KOPT-K1 (cell line): ENCODE measurements around the gene ARVCF.

Experiments
- H3K27ac ChIP-seq: fragments of 200-600 bp; sonication (generic); 2 replicates; pipeline ENCODE4 v1.5.1; 2016; ENCODE audit warnings: antibody characterized with exemption, mild to moderate bottlenecking, low read depth, low read length; ENCODE audit not compliant: poor library complexity, severe bottlenecking
- H3K36me3 ChIP-seq: fragments of 200-600 bp; sonication (generic); 2 replicates; pipeline ENCODE4 v1.5.1; 2017; ENCODE audit warnings: antibody characterized with exemption, mild to moderate bottlenecking, low read length, moderate library complexity; ENCODE audit not compliant: insufficient read depth
- H3K9me3 ChIP-seq: fragments of 200-600 bp; sonication (generic); 2 replicates; pipeline ENCODE4 v1.5.1; 2017; ENCODE audit warnings: antibody characterized with exemption, low read length, mild to moderate bottlenecking; ENCODE audit not compliant: insufficient read depth, poor library complexity, severe bottlenecking

Gene ARVCF

GRCh38 chr22:20056161-20056560, 39.5 kb upstream of the ARVCF start:
- no peaks in the 10 kb centered on the region for H3K9me3 ChIP-seq
- no peak overlapping the region for H3K27ac ChIP-seq
- peaks cover 44% of the 10 kb centered on the region; the same call in 1 of the 2 replicates for H3K36me3 ChIP-seq

- no peaks in the 10 kb centered on the region for H3K9me3 ChIP-seq
- H3K36me3 ChIP-seq = peaks cover 43% of the 10 kb centered on the region; the same call in 1 of the 2 replicates
- no peak overlapping the region for H3K27ac ChIP-seq
These were observed 39.0 kb upstream of the ARVCF start for GRCh38 chr22:20055654-20056053.

GRCh38 chr22:20055144-20055543, 38.5 kb upstream of the ARVCF start:
- Histone ChIP-seq H3K9me3 (no peaks in the 10 kb centered on the region), H3K27ac (no peak overlapping the region), H3K36me3 (peaks cover 43% of the 10 kb centered on the region; the same call in 1 of the 2 replicates)

DNA sequence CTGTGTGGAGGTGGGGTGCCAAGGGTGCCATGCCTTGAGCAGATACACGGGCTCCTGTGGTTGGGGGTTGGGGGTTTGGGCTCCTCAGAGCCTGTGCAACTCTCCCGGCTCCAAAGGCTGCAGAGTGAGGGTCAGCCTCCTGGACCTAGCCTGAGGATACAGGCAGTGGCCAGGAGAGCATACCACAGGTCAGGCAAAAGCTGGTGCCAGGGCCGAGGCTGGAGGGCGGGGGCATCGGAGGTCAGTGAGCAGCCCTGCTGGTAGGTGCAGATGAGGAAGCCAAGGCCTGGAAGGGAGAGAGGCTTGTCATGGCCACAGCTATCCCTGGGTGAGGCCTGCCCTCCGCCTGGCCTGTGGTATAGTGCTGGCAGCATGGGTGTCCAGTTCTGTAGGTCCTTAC, 37.9 kb upstream of the ARVCF start:
- Histone ChIP-seq H3K27ac (no peak overlapping the region), H3K9me3 (no peaks in the 10 kb centered on the region), H3K36me3 (peaks cover 43% of the 10 kb centered on the region; the same call in 1 of the 2 replicates)

- Histone ChIP-seq H3K27ac (no peak overlapping the region), H3K36me3 (peaks cover 45% of the 10 kb centered on the region; the same call in 1 of the 2 replicates), H3K9me3 (peaks cover under 1% of the 10 kb centered on the region)
These were observed 37.4 kb upstream of the ARVCF start for GRCh38 chr22:20054034-20054427.

DNA sequence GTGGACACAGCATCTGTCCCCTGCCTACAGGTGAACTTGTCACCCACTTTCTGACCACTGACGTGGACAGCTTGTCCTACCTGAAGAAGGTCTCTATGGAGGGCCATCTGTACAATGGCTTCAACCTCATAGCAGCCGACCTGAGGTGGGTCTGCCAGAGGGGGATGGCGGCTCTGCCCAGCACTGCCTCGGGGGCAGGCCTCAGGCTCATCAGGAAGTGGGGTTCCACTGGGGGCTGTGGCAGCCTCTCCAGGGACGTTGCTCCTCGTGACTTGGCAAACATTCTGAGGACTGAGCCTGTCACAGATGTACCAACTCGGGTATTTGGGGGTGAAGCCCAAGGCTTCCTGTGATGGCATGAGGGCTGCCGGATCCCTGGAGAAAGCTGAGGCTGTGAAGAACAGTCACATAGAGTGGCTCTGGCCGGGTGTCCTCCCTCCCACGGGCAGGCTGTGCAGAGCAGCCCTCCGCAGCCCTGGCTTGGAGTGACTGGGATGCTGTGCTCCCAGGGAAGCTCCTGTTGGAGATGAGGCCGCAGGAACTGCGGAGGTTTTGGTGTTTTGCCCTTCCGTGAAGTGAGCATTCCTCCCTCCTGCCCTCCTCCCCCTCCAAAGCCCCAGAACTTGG, 36.9 kb upstream of the ARVCF start:
- H3K9me3 ChIP-seq = peaks cover 5% of the 10 kb centered on the region
- H3K36me3 ChIP-seq = peaks cover 50% of the 10 kb centered on the region
- H3K27ac ChIP-seq = no peak overlapping the region

GRCh38 chr22:20052309-20053259, 36.0 kb upstream of the ARVCF start:
- H3K9me3 ChIP-seq = peaks cover 15% of the 10 kb centered on the region
- no peak overlapping the region for H3K27ac ChIP-seq
- H3K36me3 ChIP-seq = peaks cover 59% of the 10 kb centered on the region

- Histone ChIP-seq H3K9me3 (peaks cover 17% of the 10 kb centered on the region), H3K36me3 (peaks cover 63% of the 10 kb centered on the region), H3K27ac (no peak overlapping the region)
These were observed 35.3 kb upstream of the ARVCF start for GRCh38 chr22:20051927-20052308.

DNA sequence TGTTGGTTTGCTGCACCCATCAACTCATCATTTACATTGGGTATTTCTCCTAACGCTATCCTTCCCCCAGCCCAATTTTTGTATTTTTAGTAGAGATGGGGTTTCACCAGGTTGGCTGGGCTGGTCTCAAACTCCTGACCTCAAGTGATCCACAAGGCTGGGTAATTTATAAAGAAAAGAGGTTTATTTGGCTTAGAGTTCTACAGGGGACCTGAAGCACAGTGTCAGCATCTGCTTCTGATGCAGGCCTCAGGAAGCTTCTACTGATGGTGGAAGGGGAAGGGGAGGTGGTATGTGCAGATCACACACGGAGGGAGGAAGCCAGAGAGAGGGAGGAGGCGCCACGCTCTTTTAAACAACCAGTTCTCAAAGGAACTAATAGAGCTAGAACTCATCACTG, 30.1 kb upstream of the ARVCF start:
- H3K36me3 ChIP-seq = peaks cover 49% of the 10 kb centered on the region
- H3K9me3 ChIP-seq = peaks cover 17% of the 10 kb centered on the region
- H3K27ac ChIP-seq = no peak overlapping the region

DNA sequence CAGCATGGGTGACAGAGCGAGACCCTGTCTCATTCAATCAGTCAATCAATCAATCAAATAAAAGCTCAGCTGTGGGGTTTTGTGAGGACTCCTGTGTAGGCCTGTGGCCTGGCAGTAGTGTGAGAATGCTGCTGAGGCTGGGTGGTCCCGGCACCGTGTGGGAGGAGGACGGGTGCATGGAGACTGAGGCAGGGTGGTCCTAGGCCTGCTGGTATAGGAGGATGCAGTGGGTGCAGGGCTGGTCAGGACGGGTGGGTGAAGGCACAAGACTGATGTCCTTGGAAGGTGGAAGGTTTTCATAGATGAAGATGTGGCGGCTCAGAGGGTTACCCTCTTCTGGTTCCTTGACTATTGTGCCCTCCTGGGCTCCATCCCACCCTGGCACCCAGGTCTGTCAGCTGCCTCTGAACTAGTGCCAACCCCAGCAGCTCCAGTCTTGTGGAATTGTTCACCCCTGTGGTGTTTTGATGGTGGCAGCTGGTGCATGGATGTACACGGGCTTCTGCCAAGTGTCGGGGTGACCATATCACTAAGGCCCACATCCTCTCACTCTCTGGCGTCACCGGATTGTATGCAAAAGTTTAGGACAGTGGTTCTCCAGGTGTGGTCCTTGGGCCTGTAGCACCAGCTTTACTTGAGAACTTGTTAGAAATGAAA, 28.0 kb upstream of the ARVCF start:
- Histone ChIP-seq H3K36me3 (peaks cover 53% of the 10 kb centered on the region), H3K27ac (no peak overlapping the region), H3K9me3 (peaks cover 17% of the 10 kb centered on the region)

GRCh38 chr22:20043997-20044342, 27.3 kb upstream of the ARVCF start:
- Histone ChIP-seq H3K36me3 (peaks cover 57% of the 10 kb centered on the region), H3K27ac (no peak overlapping the region), H3K9me3 (peaks cover 16% of the 10 kb centered on the region)

DNA sequence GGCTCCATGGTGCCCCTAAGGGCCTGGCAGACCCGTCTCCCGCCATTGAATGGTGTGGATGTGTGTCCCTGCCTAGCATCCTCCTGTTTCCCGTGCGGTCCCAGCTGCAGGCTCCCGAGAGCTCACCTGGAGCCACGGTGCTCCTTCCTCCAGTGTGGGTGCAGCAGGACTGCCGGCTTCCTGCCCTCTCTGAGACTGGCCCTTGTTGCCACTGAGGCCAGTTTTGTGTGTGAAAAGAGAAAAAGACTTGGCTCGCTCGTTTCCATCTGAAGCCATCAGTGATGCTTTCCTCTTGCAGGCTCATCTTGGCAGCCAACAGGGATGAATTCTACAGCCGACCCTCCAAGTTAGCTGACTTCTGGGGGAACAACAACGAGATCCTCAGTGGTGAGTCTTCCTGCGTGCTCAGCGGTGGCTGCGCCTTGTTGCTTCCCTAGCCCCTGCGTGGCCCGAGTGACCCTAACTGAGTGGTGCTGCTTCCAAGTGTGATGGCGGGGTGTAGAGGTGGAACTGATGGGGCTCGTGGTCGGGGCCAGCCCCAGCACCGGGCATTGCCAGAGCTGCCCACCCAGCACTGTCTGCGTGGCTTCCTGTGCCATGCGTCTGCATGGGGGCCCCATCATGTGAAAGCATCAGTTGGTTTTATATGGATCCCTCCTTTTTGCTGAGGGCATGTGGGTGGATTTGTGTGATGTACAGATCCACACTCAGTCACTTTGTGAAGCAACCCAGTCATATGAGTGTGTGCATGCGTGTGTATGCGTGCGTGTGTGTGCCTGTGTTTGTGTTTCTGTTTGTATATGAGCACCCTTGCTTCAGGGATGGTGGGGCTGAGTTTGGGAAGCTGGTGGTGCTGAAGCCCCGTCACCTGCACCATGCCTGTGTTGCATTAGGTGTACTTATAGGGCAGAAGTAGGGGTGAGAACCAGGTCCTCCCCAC, 26.7 kb upstream of the ARVCF start:
- peaks cover 10% of the 10 kb centered on the region for H3K9me3 ChIP-seq
- no peak overlapping the region for H3K27ac ChIP-seq
- H3K36me3 ChIP-seq = peaks cover 57% of the 10 kb centered on the region

GRCh38 chr22:20040327-20041200, 23.9 kb upstream of the ARVCF start:
- Histone ChIP-seq H3K27ac (no peak overlapping the region), H3K9me3 (no peaks in the 10 kb centered on the region), H3K36me3 (peaks cover 58% of the 10 kb centered on the region; the same call in 1 of the 2 replicates)
